ENCODE data around the gene VDAC2.

DNA sequence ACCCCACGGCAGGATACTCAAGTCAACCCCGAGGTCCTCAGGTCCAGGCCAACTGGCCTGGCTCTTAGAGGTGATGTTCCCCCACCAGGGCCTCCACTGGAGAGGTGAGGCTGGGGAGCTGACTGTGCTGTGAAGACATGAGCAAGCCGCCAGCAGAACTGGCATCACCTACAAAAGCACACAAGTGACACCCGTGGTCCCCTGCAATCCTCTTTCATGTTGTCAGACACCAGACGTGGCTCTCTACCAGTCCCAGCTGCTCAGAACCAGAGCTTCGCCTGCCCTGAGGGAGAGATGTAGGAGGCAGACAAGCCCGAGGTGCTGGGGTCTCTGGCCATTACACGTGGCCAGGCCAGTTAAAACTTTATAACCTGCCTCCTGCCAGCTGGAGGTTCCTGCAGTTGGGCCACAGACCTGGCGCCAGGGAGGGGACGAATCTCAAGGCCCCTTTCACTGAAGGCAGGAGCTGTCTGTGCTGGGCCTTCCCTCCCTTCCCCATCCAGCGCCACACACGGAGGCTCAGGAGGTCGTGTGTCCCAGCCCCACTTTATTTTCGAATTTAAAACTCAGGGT lies 22.9 kb downstream of the VDAC2 start:
- TF ChIP-seq POLR2AphosphoS5 (IDR thresholded peaks at IDR 0.05; ENCODE audit: borderline replicate concordance, low read depth, low read length) (no peak; the same call in 1 of the 2 replicates), EZH2 (IDR thresholded peaks at IDR 0.05) (no peak)
